A673 (cell line): ENCODE results near the gene AOX1. TPM values are rescaled to one million over a fixed set of nuclear protein-coding genes. Genes with fewer than 3 reads are reported as not detected.

Source experiments
- BruUV-seq: library from RNA; stranded (reverse); fragments of 400-500 nt; replicated peaks from 2 replicates; lab custom pipeline; 2021; lab: Mats Ljungman, UMichigan
- CTCF ChIA-PET: fragments of 300-600 bp; sonication (Branson Sonifier 250); formaldehyde crosslinking; loops from one replicate; lab custom pipeline; 2022; ENCODE audit warnings: antibody characterized with exemption; lab: Charles Lee
- POLR2A ChIA-PET: fragments of 300-600 bp; sonication (Branson Sonifier 250); formaldehyde crosslinking; loops from one replicate; lab custom pipeline; 2022; ENCODE audit warnings: antibody characterized with exemption; ENCODE audit not compliant: low non-redundant PET; lab: Charles Lee
- DNase-seq: peaks from one replicate; pipeline ENCODE4 v3.0.0-alpha.2; 2015; ENCODE audit warnings: low spot score
- H3K27ac ChIP-seq: fragments of 200-600 bp; sonication (generic); 2 replicates; pipeline ENCODE4 v1.5.1; 2016; ENCODE audit warnings: mixed run types, low read depth, mild to moderate bottlenecking, mixed read lengths, antibody characterized with exemption, low read length; ENCODE audit not compliant: poor library complexity, severe bottlenecking
- H3K27me3 ChIP-seq: fragments of 200-600 bp; sonication (generic); replicated peaks from 2 replicates; pipeline ENCODE4 v1.6.1; 2017; ENCODE audit warnings: mixed run types, low read depth, mild to moderate bottlenecking, mixed read lengths, antibody characterized with exemption, low read length; ENCODE audit not compliant: insufficient read depth, poor library complexity
- H3K36me3 ChIP-seq: fragments of 200-600 bp; sonication (generic); 2 replicates; pipeline ENCODE4 v1.6.1; 2016; ENCODE audit warnings: mixed run types, mild to moderate bottlenecking, mixed read lengths, antibody characterized with exemption, low read length; ENCODE audit not compliant: insufficient read depth, poor library complexity, severe bottlenecking
- H3K4me1 ChIP-seq: fragments of 200-600 bp; sonication (generic); 2 replicates; pipeline ENCODE4 v1.6.1; 2017; ENCODE audit warnings: mixed run types, mild to moderate bottlenecking, mixed read lengths, antibody characterized with exemption, low read length; ENCODE audit not compliant: insufficient read depth, poor library complexity, severe bottlenecking
- H3K4me3 ChIP-seq: fragments of 200-600 bp; sonication (generic); 2 replicates; pipeline ENCODE4 v1.5.1; 2016; ENCODE audit warnings: low read depth, mixed run types, mild to moderate bottlenecking, mixed read lengths, low read length; ENCODE audit not compliant: poor library complexity, severe bottlenecking
- H3K9me3 ChIP-seq: fragments of 200-600 bp; sonication (generic); 2 replicates; pipeline ENCODE4 v1.6.1; 2016; ENCODE audit warnings: mixed run types, low read depth, mild to moderate bottlenecking, mixed read lengths, antibody characterized with exemption, low read length; ENCODE audit not compliant: poor library complexity, severe bottlenecking
- EZH2 ChIP-seq: fragments of 200-600 bp; sonication (generic); IDR thresholded peaks from 2 replicates; pipeline ENCODE4 v1.6.1; 2017; ENCODE audit warnings: borderline replicate concordance, low read depth, mild to moderate bottlenecking, mixed read lengths, antibody characterized with exemption, low read length; ENCODE audit not compliant: poor library complexity, severe bottlenecking
- intact Hi-C: fragments of 100-400 bp; cut with micrococcal nuclease; formaldehyde crosslinking; loops from one replicate; pipeline ENCODE4 v1.10.0; 2022; ENCODE audit not compliant: unreplicated experiment
- total RNA-seq: library from RNA; stranded (reverse); gene quantifications from 2 replicates; pipeline ENCODE4 v1.2.3, GENCODE V29; 2021
- TF ChIP-seq, protein P1 (sequence below): fragments of 300-800, 200-600 bp; sonication (generic); conservative IDR thresholded peaks from 2 replicates; pipeline ENCODE4 v1.5.1; 2017; ENCODE audit warnings: low read depth, mild to moderate bottlenecking, antibody characterized with exemption, low read length, moderate library complexity, mixed read lengths

The AOX1 gene
- total RNA-seq, 1 experiment from 2014 or later: 3.1 TPM

DNA sequence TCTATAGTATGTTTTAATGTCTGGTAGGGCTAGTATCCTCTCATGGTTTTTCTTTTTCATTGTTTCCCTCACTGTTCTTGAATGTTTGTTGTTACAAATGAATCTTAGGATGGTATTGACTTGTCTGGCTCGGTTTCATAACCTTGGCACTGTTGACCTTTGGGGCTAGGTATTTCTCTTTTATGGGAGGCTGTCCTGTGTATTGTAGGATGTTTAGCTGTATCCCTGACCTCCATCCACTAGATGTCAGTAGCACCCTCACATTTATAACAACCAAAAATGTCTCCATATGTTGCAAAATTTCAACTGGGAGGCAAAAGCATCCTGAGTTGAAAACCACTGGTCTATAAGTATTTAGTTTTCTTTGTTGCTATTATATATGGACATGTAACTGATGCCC lies 7.0 kb upstream of the AOX1 start:
- Histone ChIP-seq H3K36me3 (no peaks in the 10 kb centered on the region), H3K27ac (no peak overlapping the region), H3K4me1 (no peaks in the 10 kb centered on the region), H3K9me3 (no peaks in the 10 kb centered on the region), H3K27me3 (no peaks in the 10 kb centered on the region), H3K4me3 (no peak overlapping the region)
- DNase-seq: peak; percentile 48
- intact Hi-C loops: loop anchor here (1.0 kb wide), 1 partner anchor 123 kb away; no protein-coding TSS in a partner anchor
- CTCF ChIA-PET: interaction anchor here (0.6 kb wide), 1 partner anchor 271 kb away, joined by 5 read pairs; no protein-coding TSS in a partner anchor
- no TSS peak for BruUV-seq
- no peak for TF ChIP-seq EZH2
- TF ChIP-seq, protein P1, sequence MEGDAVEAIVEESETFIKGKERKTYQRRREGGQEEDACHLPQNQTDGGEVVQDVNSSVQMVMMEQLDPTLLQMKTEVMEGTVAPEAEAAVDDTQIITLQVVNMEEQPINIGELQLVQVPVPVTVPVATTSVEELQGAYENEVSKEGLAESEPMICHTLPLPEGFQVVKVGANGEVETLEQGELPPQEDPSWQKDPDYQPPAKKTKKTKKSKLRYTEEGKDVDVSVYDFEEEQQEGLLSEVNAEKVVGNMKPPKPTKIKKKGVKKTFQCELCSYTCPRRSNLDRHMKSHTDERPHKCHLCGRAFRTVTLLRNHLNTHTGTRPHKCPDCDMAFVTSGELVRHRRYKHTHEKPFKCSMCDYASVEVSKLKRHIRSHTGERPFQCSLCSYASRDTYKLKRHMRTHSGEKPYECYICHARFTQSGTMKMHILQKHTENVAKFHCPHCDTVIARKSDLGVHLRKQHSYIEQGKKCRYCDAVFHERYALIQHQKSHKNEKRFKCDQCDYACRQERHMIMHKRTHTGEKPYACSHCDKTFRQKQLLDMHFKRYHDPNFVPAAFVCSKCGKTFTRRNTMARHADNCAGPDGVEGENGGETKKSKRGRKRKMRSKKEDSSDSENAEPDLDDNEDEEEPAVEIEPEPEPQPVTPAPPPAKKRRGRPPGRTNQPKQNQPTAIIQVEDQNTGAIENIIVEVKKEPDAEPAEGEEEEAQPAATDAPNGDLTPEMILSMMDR: peak; percentile 56
- POLR2A ChIA-PET: no interaction called here

GRCh38 chr2:200584639-200585038 lies 1.2 kb upstream of the AOX1 start:
- POLR2A ChIA-PET: no interaction called here
- DNase-seq: no peak
- Histone ChIP-seq H3K27me3 (no peaks in the 10 kb centered on the region), H3K9me3 (no peaks in the 10 kb centered on the region), H3K4me3 (no peak overlapping the region), H3K27ac (no peak overlapping the region), H3K36me3 (no peaks in the 10 kb centered on the region), H3K4me1 (no peaks in the 10 kb centered on the region)
- no peak for TF ChIP-seq EZH2
- CTCF ChIA-PET: no interaction called here
- no TSS peak for BruUV-seq
- intact Hi-C loops: no loop called here

GRCh38 chr2:200585340-200585729 lies 479 bp upstream of the AOX1 start:
- Histone ChIP-seq H3K4me1 (no peaks in the 10 kb centered on the region), H3K27me3 (no peaks in the 10 kb centered on the region), H3K27ac (no peak overlapping the region), H3K9me3 (no peaks in the 10 kb centered on the region), H3K4me3 (peak overlapping the region; percentile 43), H3K36me3 (no peaks in the 10 kb centered on the region)
- POLR2A ChIA-PET: no interaction called here
- BruUV-seq: no TSS peak
- CTCF ChIA-PET: interaction anchor here (1.2 kb wide), 1 partner anchor 150 kb away, joined by 4 read pairs; no protein-coding TSS in a partner anchor
- no peak for DNase-seq
- intact Hi-C loops: no loop called here
- no peak for TF ChIP-seq EZH2
- TF ChIP-seq, protein P1: no peak

- Histone ChIP-seq H3K27ac (no peak overlapping the region), H3K27me3 (no peaks in the 10 kb centered on the region), H3K4me1 (no peaks in the 10 kb centered on the region), H3K4me3 (no peak overlapping the region), H3K36me3 (no peaks in the 10 kb centered on the region), H3K9me3 (no peaks in the 10 kb centered on the region)
- no TSS peak for BruUV-seq
- POLR2A ChIA-PET: no interaction called here
- intact Hi-C loops: no loop called here
- CTCF ChIA-PET: interaction anchor here (1.2 kb wide), 1 partner anchor 149 kb away, joined by 4 read pairs; no protein-coding TSS in a partner anchor
- TF ChIP-seq EZH2: no peak
- TF ChIP-seq, protein P1: no peak
- DNase-seq: no peak
Observed at GRCh38 chr2:200586644-200586975, 796 bp downstream of the AOX1 start.
